ENCODE data around the gene MITD1. TPM values are rescaled to one million over a fixed set of nuclear protein-coding genes. Genes with fewer than 3 reads are reported as not detected.
"Not testable (repeated sequence)": the region's sequence is repeated elsewhere in the genome, so short reads cannot be mapped to it uniquely, and the experiment has no call there.

MITD1 gene
- 19.3 TPM for polyA plus RNA-seq (2013, experiment 1 of 2; ENCODE audit: insufficient read length)
- 21.2 TPM for polyA plus RNA-seq (2013, experiment 2 of 2; ENCODE audit: insufficient read length)

DNA sequence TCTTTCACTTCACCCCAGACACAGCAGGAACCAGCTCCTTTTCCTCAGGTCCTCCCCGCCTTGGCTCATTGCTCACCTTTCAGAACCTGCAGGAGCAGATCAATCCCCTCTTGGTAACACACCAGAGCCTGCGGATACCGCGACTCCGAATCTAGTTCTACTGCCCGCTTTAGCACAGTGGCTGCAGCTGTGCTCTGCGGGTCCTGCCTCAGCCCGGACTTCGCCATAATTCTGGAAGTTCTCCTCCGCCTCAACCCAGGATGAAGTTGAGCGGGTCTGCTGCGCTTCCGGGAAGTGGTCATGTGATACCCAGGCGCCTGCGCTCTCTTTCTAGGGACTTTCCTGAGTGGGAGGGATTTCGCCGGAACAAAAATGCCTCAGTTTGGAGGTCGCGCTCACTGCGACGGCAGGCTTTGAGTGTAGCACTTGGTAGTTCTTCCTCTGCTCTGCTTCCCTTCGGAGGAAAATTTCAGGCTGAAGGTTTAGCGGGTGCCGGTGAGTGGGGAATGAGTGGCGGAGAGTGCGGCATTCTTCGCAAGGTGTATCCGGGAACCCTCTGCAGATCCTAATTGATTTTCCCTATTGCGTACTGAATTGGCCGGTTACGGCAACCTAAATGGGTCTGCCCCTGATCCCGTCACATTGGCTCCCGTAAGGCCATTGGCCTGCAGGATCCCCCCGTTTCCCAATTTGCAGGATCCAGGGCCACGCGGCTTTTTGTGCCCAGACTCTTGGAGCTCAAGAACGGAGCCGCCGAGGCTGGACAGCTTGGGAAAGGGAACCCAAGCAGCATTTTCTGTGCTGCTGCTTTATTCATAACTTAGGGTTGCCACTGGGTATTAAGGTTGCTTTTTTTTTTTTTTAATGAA is at the start of gene MITD1, which contains the start of gene MRPL30:
Gene MITD1, minus strand, starts transcription at position 304 of the 869 bp plus-strand sequence. Its CDS starts 77 bp downstream, at position 227.
Gene MRPL30, plus strand, starts transcription at position 430 of the 869 bp plus-strand sequence. CDS start 5,020 bp downstream, outside the sequence.
- DNase-seq = peak; percentile 95

DNA sequence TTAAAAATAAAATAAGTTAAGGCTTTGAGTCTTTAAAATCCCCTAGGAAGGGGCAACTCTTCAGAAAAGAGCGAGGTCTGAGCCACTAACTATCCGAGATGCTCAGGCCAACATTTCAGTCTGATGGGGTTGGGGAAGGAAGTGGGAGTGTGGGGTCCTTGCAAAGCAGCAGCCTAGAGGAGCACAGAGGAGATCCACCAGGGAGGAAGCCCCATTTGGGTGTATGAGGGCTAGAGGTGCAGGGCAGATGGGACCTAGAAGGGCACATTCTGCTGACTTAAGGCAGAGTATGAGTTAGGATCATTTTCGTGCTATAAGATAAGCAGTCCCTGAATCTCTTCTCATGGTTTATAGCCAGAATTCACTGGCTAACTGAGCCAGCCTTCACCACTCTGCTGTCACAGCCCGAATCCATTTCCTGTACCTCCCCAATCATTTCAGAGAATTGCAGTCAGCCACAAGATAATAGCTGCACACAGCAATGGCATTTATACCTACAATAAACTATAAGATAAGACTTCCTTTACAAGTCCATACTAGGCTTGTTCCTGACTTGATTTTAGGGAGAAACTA is 37.2 kb upstream of the MITD1 start:
- no peak for DNase-seq

DNA sequence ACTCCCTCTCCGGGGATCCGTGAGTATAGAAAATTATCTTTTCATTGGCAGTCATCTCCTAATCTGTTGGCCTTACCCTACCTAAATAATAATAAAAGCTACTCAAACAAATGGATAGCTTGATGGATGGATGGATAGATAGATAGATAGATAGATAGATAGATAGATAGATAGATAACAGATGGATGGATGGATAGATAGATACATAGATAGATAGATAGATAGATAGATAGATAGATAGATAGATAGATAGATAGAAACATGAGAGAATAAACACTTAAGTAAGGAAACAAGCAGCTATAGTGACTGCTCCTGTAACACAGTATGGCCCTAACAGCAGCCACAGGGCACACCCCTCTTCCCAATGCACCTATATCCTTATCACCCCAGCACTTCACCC is 35.2 kb upstream of the MITD1 start:
- no peak for DNase-seq

- DNase-seq = no peak
Measured at GRCh38 chr2:99205491-99205890, 24.6 kb upstream of the MITD1 start.

DNA sequence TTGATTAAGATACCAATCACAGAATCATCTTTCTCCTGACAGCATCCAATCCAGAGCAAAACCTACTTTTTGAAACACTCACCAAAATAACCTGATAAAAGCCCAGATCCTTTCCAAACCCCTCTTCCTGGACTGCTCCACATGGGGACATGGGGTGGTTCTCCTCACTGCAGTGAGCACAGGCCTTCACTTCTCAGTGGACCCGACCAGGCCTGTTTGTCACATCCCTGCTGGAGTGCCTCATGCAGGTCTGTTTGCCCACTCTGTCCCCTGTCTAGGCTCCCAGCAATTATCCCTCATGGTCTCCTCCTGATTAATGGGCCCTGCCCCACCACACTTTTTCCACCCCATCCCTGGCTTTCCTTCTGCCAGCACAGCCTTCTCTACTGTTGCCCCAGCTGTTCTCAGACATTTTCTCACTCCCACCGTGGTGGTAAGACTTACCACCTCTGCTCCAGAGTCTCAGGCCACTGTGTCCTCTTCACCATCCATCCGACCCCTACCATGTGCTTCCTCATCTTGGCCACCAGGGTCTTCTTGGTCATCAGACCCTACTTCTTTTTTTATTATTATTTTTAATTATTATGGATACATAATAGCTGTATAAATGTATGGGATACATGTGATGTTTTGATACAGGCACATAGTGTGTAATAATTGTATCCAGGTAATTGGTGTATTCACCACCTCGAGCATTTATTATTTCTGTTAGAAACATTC is 21.3 kb upstream of the MITD1 start:
- no peak for DNase-seq

- no peak for DNase-seq
Measured at GRCh38 chr2:99200076-99200800, 19.4 kb upstream of the MITD1 start.

DNA sequence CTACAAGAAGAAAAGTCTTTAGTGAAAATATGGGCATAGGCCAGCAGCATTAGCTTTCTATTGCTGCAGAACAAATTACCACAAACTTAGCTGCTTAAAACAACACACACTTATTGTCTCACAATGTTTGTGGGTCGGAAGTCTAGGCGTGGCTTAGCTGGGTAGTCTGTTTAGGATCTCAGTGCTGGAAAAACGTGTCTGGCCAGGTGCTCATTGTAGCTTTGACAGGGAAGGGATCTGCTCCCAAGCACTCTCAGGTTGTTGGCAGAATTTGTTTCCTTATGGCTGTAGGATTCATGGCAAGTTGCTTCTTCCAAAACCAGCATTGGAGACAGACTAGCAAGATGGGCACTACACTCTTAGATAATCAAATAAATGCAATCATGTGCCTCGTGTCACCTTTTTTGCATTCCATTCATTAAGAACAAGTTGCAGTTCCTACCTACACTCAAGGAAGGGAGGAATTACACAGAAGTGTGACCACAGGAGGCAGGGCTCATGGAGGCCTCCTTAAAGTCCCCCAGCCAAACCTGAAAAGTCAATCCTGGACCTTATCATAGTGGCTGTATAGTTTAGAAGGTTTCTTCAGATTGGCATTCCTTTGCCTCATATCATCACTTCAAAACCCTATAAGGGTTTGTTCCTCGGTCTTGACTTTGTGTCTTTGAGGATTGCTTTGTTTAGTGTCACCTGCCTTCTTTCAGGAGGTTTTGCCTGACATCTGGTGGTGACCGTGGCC is 17.4 kb upstream of the MITD1 start:
- no peak for DNase-seq

- DNase-seq = not testable (repeated sequence)
Measured at GRCh38 chr2:99192364-99192763, 11.5 kb upstream of the MITD1 start.

DNA sequence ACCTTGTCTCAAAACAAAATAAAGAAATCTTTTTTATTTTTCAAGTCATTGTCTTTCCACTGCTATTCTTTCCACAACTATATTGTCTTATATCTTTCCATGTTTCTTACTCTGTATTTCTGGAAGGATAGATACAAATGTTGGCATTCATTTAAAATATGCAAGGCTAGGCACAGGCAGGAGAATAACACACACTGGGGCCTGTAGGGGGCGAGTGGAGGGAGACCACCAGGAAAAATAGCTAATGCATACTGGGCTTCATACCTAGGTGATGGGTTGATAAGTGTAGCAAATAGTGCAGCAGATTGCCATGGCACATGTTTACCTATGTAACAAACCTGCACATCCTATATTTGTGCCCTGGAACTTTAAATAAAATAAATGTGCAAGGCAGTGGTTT is 9.7 kb upstream of the MITD1 start:
- no peak for DNase-seq

DNA sequence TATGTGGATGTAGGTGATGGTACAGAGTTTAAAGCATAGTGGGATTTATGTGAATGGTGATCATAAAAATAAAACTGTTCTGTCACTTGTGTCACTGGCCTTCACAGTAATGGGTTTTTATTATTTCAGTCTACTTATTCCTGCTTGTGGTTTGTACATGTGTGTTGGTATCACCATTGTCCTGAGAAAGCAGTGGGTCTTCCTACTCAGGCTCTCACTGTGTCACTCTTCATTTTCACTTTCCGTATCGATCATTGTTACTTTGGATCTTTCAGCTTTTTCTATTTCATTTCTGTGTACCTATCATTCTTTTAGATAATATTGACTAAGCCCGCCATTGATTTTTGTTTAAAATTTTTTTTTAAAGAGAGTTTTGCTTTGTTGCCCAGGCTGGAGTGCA is 7.5 kb upstream of the MITD1 start:
- no peak for DNase-seq

GRCh38 chr2:99187011-99187410 is 6.2 kb upstream of the MITD1 start:
- DNase-seq = no peak

- DNase-seq = no peak
Measured at GRCh38 chr2:99184811-99185210, 4.0 kb upstream of the MITD1 start.

DNA sequence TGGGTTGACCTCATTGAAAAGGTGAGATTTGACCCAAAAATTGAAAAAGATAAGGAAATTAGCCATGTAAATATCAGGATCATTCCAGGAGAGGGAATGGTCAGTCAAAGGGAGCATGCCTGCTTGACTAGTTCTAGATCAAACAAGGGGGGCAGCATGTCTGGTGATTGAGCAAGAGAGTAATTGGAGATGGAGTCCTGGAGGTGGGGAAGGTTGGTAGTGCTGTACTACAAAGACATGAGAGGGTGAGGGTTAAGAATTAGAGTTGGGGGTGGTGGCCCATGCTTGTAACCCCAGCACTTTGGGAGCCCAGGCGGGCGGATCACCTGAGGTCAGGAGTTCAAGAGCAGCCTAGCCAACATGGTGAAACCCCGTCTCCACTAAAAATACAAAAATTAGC is 2.2 kb upstream of the MITD1 start:
- no peak for DNase-seq

DNA sequence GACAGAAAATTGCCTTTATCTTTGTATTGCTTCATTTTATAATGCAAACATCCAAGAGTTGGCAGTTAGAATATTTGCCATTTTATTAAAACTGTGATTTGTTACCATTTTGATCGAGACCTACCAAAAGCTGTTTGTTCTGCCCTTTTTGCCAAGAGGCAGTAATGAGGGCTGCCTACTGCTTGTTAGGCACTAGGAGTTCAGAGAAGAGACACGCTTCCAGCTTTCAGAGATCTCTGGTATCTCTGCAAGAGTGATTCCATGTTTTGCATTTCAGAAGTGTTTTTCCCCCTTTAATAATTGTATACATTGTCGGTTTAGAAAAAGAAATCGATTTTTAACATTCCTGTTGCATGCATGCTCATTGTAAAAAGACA is 754 bp upstream of the MITD1 start:
- no peak for DNase-seq

GRCh38 chr2:99171377-99172140 is 9.3 kb downstream of the MITD1 start:
- DNase-seq = no peak

DNA sequence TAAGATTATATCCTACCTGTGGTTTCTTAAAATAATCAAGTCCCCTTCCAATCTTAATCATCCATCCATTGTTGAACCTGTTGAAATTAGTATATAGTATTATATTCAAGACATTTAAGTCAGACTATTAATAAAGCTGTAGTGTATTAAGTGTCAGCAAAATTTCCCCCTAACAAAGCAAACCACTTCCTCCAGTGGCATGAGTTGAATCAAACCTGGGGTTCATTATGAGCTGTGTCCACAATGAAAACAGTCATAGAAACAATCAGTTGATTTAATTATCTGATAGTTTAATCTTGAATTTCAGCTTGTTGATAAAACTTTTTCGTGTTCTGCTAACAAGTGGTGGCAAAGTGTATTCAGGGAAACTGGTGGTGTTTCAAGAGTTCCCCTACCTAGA is 11.3 kb downstream of the MITD1 start:
- DNase-seq = no peak

- no peak for DNase-seq
Measured at GRCh38 chr2:99166218-99166617, 14.6 kb downstream of the MITD1 start.

DNA sequence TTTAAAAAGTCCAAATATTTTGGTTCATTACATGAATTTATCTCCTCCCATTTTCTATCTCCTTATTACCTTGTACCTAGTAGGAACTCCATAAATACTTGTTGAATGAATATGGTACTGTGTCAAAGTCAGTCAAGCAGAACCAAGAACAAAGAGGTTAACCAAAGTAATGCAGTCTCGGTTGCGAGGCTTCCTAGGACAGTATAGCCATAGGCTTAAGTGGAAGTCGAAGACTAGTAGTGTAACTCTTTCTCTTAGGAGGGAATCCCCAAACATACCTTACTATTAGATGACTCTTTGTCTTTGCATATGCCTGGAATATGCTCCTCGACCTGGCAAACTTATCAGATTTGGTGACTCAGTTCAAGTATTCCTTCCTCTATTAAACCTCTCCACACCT is 21.3 kb downstream of the MITD1 start:
- no peak for DNase-seq

- no peak for DNase-seq
Measured at GRCh38 chr2:99158599-99158998, 22.3 kb downstream of the MITD1 start.

DNA sequence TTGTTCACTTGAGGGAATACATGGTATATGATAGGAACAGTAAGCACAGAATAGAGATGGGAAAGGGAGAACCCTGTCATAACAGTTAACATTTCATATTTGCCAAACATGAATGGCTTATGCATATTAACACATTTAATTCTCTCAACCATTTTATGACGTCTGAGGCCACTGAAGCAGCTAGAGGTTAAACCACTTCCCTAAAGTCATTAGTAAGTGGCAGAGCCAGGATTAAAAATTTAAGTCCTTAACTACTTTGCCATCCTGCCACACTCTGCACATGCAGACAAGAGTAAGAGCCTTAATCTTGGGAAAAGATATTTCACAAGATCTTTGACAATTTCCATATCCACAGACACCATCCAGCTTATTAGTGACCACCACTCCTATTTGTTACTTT is 24.0 kb downstream of the MITD1 start:
- DNase-seq = no peak
